Adrenal gland (tissue), 12 donors: Measurements from ENCODE around the gene GNAQ. TPM values are rescaled to one million over a fixed set of nuclear protein-coding genes. Genes with fewer than 3 reads are reported as not detected.

Source experiments
- DNase-seq, 7 donors: peaks; one replicate each; pipeline ENCODE4 v3.0.0-alpha.2; 2019 to 2020
- H3K27ac ChIP-seq, 5 donors: fragments of 200-600 bp; sonication (generic) in 4 of 5; 1 replicate in 3 of 5; 2 replicates in 2 of 5; pipeline versions ENCODE4 v1.5.1 to v1.8.0; 2016 to 2020; ENCODE audit warnings: mild to moderate bottlenecking in 1 of 5
- H3K27me3 ChIP-seq: fragments of 200-600 bp; 2 replicates; pipeline ENCODE4 v1.8.0; 2021
- H3K36me3 ChIP-seq, 2 donors: fragments of 200-600 bp; replicated peaks in 1 of 2; 1 replicate in 1 of 2; 2 replicates in 1 of 2; pipeline versions ENCODE4 v1.5.1 to v1.8.0; 2018 to 2022
- H3K4me1 ChIP-seq, 2 donors: fragments of 200-600 bp; replicated peaks in 1 of 2; 1 replicate in 1 of 2; 2 replicates in 1 of 2; pipeline versions ENCODE4 v1.5.1 to v1.8.0; 2018 to 2021
- H3K4me3 ChIP-seq, 4 donors: fragments of 200-600 bp; sonication (generic) in 3 of 4; one replicate each; pipeline ENCODE4 v1.5.1; 2016 to 2018
- H3K9me3 ChIP-seq, 3 donors: fragments of 200-600 bp; sonication (generic) in 1 of 3; replicated peaks in 1 of 3; 1 replicate in 2 of 3; 2 replicates in 1 of 3; pipeline versions ENCODE4 v1.5.1 to v1.8.0; 2016 to 2021
- POLR2A ChIP-seq, 2 donors: fragments of 450-650 bp; IDR thresholded peaks; one replicate each; pipeline ENCODE4 v1.6.1; 2017; ENCODE audit warnings: antibody characterized with exemption in 2 of 2, mild to moderate bottlenecking in 2 of 2, moderate library complexity in 1 of 2
- WGBS, 4 donors: extraction: QIAGEN DNeasy Blood & Tissue Kit in 2 of 4; methylation state at CpG; one replicate each; pipeline versions ENCODE4 v1.1.5 to v1.1.7; 2013 to 2017; 5-methylcytosine and 5-hydroxymethylcytosine counted together
- intact Hi-C, 2 donors: fragments of 100-400 bp; cut with DNase I; formaldehyde crosslinking; loops; one replicate each; pipeline versions ENCODE4 v1.14.1 to v1.15.0; 2022 to 2023
- polyA plus RNA-seq, 3 donors: library from polyadenylated mRNA; stranded (reverse); fragments of 200-250 nt in 2 of 3; fragments of 350-450 nt in 1 of 3; fragmentation: Illumina TruSeq in 1 of 3; extraction: RNeasy Lipid Tissue Mini Kit (QIAGEN cat#74804) in 1 of 3; gene quantifications; one replicate each; pipeline ENCODE4 v1.2.3, GENCODE V29; 2013 to 2014
- total RNA-seq, 9 donors: library from RNA; depleted of rRNA in 4 of 9; stranded (reverse); fragments of >200 nt in 4 of 9; fragments of 120-200 nt in 1 of 9; fragmentation: NEBNext Ultra II Directional in 1 of 9; extraction: Animal tissue kit (Norgen Biotek cat#: 25700) in 1 of 9; gene quantifications; one replicate each; pipeline versions ENCODE4 v1.1.0 to v1.2.4, GENCODE V29; 2013 to 2023
- TF ChIP-seq, protein P1 (sequence below), 6 experiments: fragments of 450-650 bp in 4 of 6; fragments of 200-600 bp in 2 of 6; sonication (generic) in 1 of 6; IDR thresholded peaks; 1 replicate in 5 of 6; 2 replicates in 1 of 6; pipeline versions ENCODE4 v1.5.1 to v1.8.0; 2016 to 2021; ENCODE audit warnings: antibody characterized with exemption in 6 of 6, mild to moderate bottlenecking in 2 of 6, moderate library complexity in 1 of 6
- donor health status: healthy with polysubstance abuse.
- donor health status: Bipolar disorder and iron deficiency.
- donor health status: DM: yes; HTN: yes; CAD: no.
- donor health status: DM: no; HTN: no; CAD: no.
- donor health status: DM: no; HTN: no; CAD: no.
- donor health status: DM: yes; HTN: yes; CAD: no.

Gene GNAQ
- total and polyA plus RNA-seq, 12 donors: 15.8 to 71.7 (median 45.1) TPM

DNA sequence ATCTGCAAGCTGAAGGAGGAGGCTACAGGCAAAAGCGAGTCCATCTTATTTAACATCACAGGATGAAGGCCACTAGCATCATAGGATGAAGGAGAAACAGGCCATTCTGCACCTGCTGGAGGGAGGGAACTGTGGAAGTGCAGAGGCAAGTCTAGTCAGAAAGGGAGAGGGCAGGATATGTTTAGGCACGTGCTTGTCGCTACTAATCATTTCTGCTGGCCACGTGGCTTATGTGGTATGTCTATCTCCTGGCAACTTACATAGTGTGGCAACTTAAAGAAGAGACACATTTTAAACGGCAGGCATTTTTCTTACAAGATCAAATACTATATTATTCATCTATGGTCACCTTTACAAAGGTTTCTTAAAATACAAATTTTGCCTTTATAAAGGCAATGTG, 74.0 kb downstream of the GNAQ start:
- no peak for DNase-seq
- WGBS, 4 donors: 76 to 88% (median 83%) methylated on average over 5 of the region's 5 CpGs
- Histone ChIP-seq H3K4me1 (peaks cover 20 to 47% of the 10 kb centered on the region in 2 donors), H3K27ac (no peak overlapping the region), H3K36me3 (no peaks in the 10 kb centered on the region), H3K4me3 (no peak overlapping the region), H3K9me3 (no peaks in the 10 kb centered on the region), H3K27me3 (no peaks in the 10 kb centered on the region)
- no peak for TF ChIP-seq POLR2A (IDR thresholded peaks at IDR 0.05)
- TF ChIP-seq, protein P1, sequence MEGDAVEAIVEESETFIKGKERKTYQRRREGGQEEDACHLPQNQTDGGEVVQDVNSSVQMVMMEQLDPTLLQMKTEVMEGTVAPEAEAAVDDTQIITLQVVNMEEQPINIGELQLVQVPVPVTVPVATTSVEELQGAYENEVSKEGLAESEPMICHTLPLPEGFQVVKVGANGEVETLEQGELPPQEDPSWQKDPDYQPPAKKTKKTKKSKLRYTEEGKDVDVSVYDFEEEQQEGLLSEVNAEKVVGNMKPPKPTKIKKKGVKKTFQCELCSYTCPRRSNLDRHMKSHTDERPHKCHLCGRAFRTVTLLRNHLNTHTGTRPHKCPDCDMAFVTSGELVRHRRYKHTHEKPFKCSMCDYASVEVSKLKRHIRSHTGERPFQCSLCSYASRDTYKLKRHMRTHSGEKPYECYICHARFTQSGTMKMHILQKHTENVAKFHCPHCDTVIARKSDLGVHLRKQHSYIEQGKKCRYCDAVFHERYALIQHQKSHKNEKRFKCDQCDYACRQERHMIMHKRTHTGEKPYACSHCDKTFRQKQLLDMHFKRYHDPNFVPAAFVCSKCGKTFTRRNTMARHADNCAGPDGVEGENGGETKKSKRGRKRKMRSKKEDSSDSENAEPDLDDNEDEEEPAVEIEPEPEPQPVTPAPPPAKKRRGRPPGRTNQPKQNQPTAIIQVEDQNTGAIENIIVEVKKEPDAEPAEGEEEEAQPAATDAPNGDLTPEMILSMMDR (IDR thresholded peaks at IDR 0.05): no peak
- intact Hi-C loops: no loop called here

- WGBS, 4 donors: 46 to 79% (median 64%) methylated on average over 2 of the region's 2 CpGs
- peaks cover 23 to 46% of the 10 kb centered on the region in 2 donors for H3K4me1 ChIP-seq
Measured at GRCh38 chr9:77956555-77956954, 75.1 kb downstream of the GNAQ start.

DNA sequence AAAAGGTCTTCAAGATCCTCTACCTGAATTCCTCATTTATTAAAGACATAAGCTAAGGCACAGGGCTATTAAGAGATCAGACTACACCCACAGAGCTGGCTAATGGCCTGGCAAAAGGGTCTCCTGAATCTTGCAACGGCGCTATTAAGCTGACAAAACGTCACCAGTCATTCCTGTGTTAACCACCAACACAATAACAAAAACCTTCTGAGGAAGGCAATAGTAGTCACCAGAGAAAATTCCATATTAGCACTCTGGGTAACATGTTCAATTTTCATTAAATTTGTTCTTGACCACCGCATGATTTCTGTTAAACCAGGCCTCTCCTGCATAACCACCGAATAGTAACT, 77.0 kb downstream of the GNAQ start:
- Histone ChIP-seq H3K27me3 (no peaks in the 10 kb centered on the region), H3K36me3 (no peaks in the 10 kb centered on the region), H3K9me3 (no peaks in the 10 kb centered on the region), H3K4me3 (no peak overlapping the region), H3K27ac (no peak overlapping the region), H3K4me1 (peaks cover 15 to 37% of the 10 kb centered on the region in 2 donors)
- 90 to 97% (median 92%) methylated on average over 5 of the region's 5 CpGs for WGBS, 4 donors
- DNase-seq: no peak
- TF ChIP-seq, protein P1 (IDR thresholded peaks at IDR 0.05): no peak
- no peak for TF ChIP-seq POLR2A (IDR thresholded peaks at IDR 0.05)
- intact Hi-C loops: no loop called here

More at GRCh38 chr9:77956555-77956954, 75.1 kb downstream of the GNAQ start:
- Histone ChIP-seq H3K9me3 (no peaks in the 10 kb centered on the region), H3K27me3 (no peaks in the 10 kb centered on the region), H3K27ac (no peak overlapping the region), H3K4me3 (no peak overlapping the region), H3K36me3 (no peaks in the 10 kb centered on the region)
- no peak for DNase-seq
- no peak for TF ChIP-seq POLR2A (IDR thresholded peaks at IDR 0.05)
- TF ChIP-seq, protein P1 (IDR thresholded peaks at IDR 0.05): no peak
- intact Hi-C loops: no loop called here

- H3K27ac ChIP-seq: no peak overlapping the region
Measured at GRCh38 chr9:77954013-77954665, 77.5 kb downstream of the GNAQ start.

More at GRCh38 chr9:77954013-77954665, 77.5 kb downstream of the GNAQ start:
- no peaks in the 10 kb centered on the region for H3K27me3 ChIP-seq
- WGBS, 4 donors: 82 to 85% (median 84%) methylated on average over 6 of the region's 6 CpGs
- peaks cover 15 to 37% of the 10 kb centered on the region in 2 donors for H3K4me1 ChIP-seq
- no peak for DNase-seq
- intact Hi-C loops: no loop called here
- no peak overlapping the region for H3K4me3 ChIP-seq
- no peaks in the 10 kb centered on the region for H3K9me3 ChIP-seq
- TF ChIP-seq, protein P1 (IDR thresholded peaks at IDR 0.05): no peak
- no peak for TF ChIP-seq POLR2A (IDR thresholded peaks at IDR 0.05)
- H3K36me3 ChIP-seq: no peaks in the 10 kb centered on the region
